IMR-90 (cell line): ENCODE results near the gene GNE. TPM values are rescaled to one million over a fixed set of nuclear protein-coding genes. Genes with fewer than 3 reads are reported as not detected.

Experiments used
- ATAC-seq: fragments of 200-7000 bp; cut with Tn5 transposase; 2 replicates; pipeline ENCODE4 v1.9.1; 2020; ENCODE audit warnings: low read depth, mild to moderate bottlenecking, moderate library complexity
- BruUV-seq: library from RNA; stranded (reverse); fragments of 400-500 nt; replicated peaks from 2 replicates; lab custom pipeline; 2021; lab: Mats Ljungman, UMichigan
- CTCF ChIA-PET: fragments of 300-600 bp; formaldehyde crosslinking; extraction: SDS; loops from one replicate; lab custom pipeline; 2021; ENCODE audit warnings: antibody characterized with exemption; lab: Yijun Ruan, JAX
- POLR2A ChIA-PET: fragments of 300-600 bp; sonication (Branson Sonifier 250); formaldehyde crosslinking; loops from one replicate; lab custom pipeline; 2022; ENCODE audit warnings: antibody characterized with exemption; ENCODE audit not compliant: unreplicated experiment; lab: Charles Lee
- DNase-seq: peaks from one replicate; pipeline ENCODE4 v3.0.0; 2013
- H2AFZ ChIP-seq: replicated peaks from 2 replicates; pipeline ENCODE3; 2013; ENCODE audit warnings: low read length, mild to moderate bottlenecking; ENCODE audit not compliant: poor library complexity
- H2AK5ac ChIP-seq: 2 replicates; pipeline ENCODE4 v1.6.1; 2013; ENCODE audit warnings: low read depth, low read length, inconsistent platforms
- H2AK9ac ChIP-seq: replicated peaks from 2 replicates; pipeline ENCODE3; 2013; ENCODE audit warnings: mild to moderate bottlenecking, low read depth, low read length, moderate library complexity; ENCODE audit not compliant: poor library complexity
- H2BK120ac ChIP-seq: 2 replicates; pipeline ENCODE4 v1.6.1; 2013; ENCODE audit warnings: low read depth, low read length, inconsistent platforms
- H2BK15ac ChIP-seq: 3 replicates; pipeline ENCODE4 v1.6.1; 2013; ENCODE audit warnings: low read depth, low read length, inconsistent platforms
- H2BK20ac ChIP-seq: 2 replicates; pipeline ENCODE4 v1.6.1; 2013; ENCODE audit warnings: low read depth, mild to moderate bottlenecking, inconsistent platforms, low read length, moderate library complexity
- H2BK5ac ChIP-seq: 2 replicates; pipeline ENCODE4 v1.6.1; 2013; ENCODE audit warnings: mild to moderate bottlenecking, low read depth, low read length, inconsistent platforms; ENCODE audit not compliant: poor library complexity, severe bottlenecking
- H3K14ac ChIP-seq: replicated peaks from 2 replicates; pipeline ENCODE4 v1.6.1; 2013; ENCODE audit warnings: low read depth, low read length, inconsistent platforms
- H3K18ac ChIP-seq: 2 replicates; pipeline ENCODE4 v1.6.1; 2013; ENCODE audit warnings: low read depth, low read length, control low read depth
- H3K23ac ChIP-seq: 2 replicates; pipeline ENCODE4 v1.6.1; 2013; ENCODE audit warnings: low read depth, low read length, inconsistent platforms
- H3K27ac ChIP-seq: 2 replicates; pipeline ENCODE4 v1.5.1; 2013; ENCODE audit warnings: mild to moderate bottlenecking, control low read depth, low read length; ENCODE audit not compliant: insufficient read depth
- H3K27me3 ChIP-seq: 2 replicates; pipeline ENCODE4 v1.6.1; 2013; ENCODE audit warnings: low read length; ENCODE audit not compliant: control insufficient read depth, insufficient read depth
- H3K36me3 ChIP-seq: 2 replicates; pipeline ENCODE4 v1.6.1; 2013; ENCODE audit warnings: low read length, mixed read lengths; ENCODE audit not compliant: control insufficient read depth, insufficient read depth
- H3K4ac ChIP-seq: 2 replicates; pipeline ENCODE4 v1.6.1; 2013; ENCODE audit warnings: low read depth, low read length, inconsistent platforms
- H3K4me1 ChIP-seq: 2 replicates; pipeline ENCODE4 v1.6.1; 2013; ENCODE audit warnings: low read length, mixed read lengths; ENCODE audit not compliant: control insufficient read depth, insufficient read depth
- H3K4me2 ChIP-seq: 2 replicates; pipeline ENCODE4 v1.6.1; 2013; ENCODE audit warnings: low read depth, mild to moderate bottlenecking, control low read depth, low read length, moderate library complexity
- H3K4me3 ChIP-seq: 2 replicates; pipeline ENCODE4 v1.5.1; 2013; ENCODE audit warnings: low read depth, mild to moderate bottlenecking, control low read depth, low read length, moderate library complexity; ENCODE audit not compliant: insufficient read depth
- H3K56ac ChIP-seq: 2 replicates; pipeline ENCODE4 v1.6.1; 2013; ENCODE audit warnings: low read length, inconsistent platforms; ENCODE audit not compliant: insufficient read depth; ENCODE audit errors: extremely low read depth
- H3K79me1 ChIP-seq, 2 experiments: 2 replicates each; pipeline ENCODE4 v1.6.1; 2013; ENCODE audit warnings: low read length in 2 of 2, inconsistent platforms in 1 of 2, low read depth in 1 of 2
- H3K9ac ChIP-seq: 2 replicates; pipeline ENCODE4 v1.6.1; 2013; ENCODE audit warnings: low read depth, low read length, control low read depth
- H3K9me1 ChIP-seq: 2 replicates; pipeline ENCODE4 v1.6.1; 2013; ENCODE audit warnings: low read length, inconsistent platforms; ENCODE audit not compliant: insufficient read depth
- H3K9me3 ChIP-seq: 2 replicates; pipeline ENCODE4 v1.6.1; 2013; ENCODE audit warnings: low read length; ENCODE audit not compliant: control insufficient read depth, insufficient read depth
- H4K20me1 ChIP-seq: 2 replicates; pipeline ENCODE4 v1.6.1; 2013; ENCODE audit warnings: low read length, inconsistent platforms; ENCODE audit not compliant: insufficient read depth
- H4K5ac ChIP-seq: 2 replicates; pipeline ENCODE4 v1.6.1; 2013; ENCODE audit warnings: mild to moderate bottlenecking, low read depth, low read length, control low read depth
- H4K8ac ChIP-seq, 2 experiments: 2 replicates each; pipeline ENCODE4 v1.6.1; 2013; ENCODE audit warnings: low read depth in 2 of 2, low read length in 2 of 2, control low read depth in 1 of 2, inconsistent platforms in 1 of 2
- H4K91ac ChIP-seq: 2 replicates; pipeline ENCODE4 v1.6.1; 2013; ENCODE audit warnings: low read depth, low read length, inconsistent platforms; ENCODE audit not compliant: insufficient read depth
- MAFK ChIP-seq: IDR thresholded peaks from 2 replicates; pipeline ENCODE4 v1.6.1; 2012; ENCODE audit warnings: low read depth, low read length, improper control_type of control experiment
- MAZ ChIP-seq: IDR thresholded peaks from 2 replicates; pipeline ENCODE4 v1.6.1; 2012; ENCODE audit warnings: low read depth, mild to moderate bottlenecking, low read length, improper control_type of control experiment, moderate library complexity, borderline replicate concordance
- MXI1 ChIP-seq: IDR thresholded peaks from 2 replicates; pipeline ENCODE4 v1.6.1; 2012; ENCODE audit warnings: low read depth, mild to moderate bottlenecking, low read length, moderate library complexity, borderline replicate concordance
- NFE2L2 ChIP-seq: fragments of 150-350 bp; IDR thresholded peaks from 2 replicates; pipeline ENCODE4 v1.6.1; 2016; ENCODE audit warnings: low read depth, mild to moderate bottlenecking, low read length
- RCOR1 ChIP-seq: IDR thresholded peaks from 2 replicates; pipeline ENCODE4 v1.6.1; 2012; ENCODE audit warnings: mild to moderate bottlenecking, low read length, improper control_type of control experiment; ENCODE audit not compliant: insufficient replicate concordance
- RFX5 ChIP-seq: IDR thresholded peaks from 2 replicates; pipeline ENCODE4 v1.8.0; 2012; ENCODE audit warnings: low read depth, mild to moderate bottlenecking, low read length, moderate library complexity
- SMC3 ChIP-seq: fragments of 150-350 bp; IDR thresholded peaks from 2 replicates; pipeline ENCODE4 v1.6.1; 2016; ENCODE audit warnings: low read depth, mild to moderate bottlenecking, antibody characterized with exemption, low read length, moderate library complexity
- WGBS, 2 experiments: methylation state at CpG; one replicate each; pipeline versions ENCODE4 v1.1.5 to v1.1.7; 2013; ENCODE audit warnings: missing lambda C conversion rate in 2 of 2; ENCODE audit not compliant: insufficient read length in 1 of 2; ENCODE audit errors: extremely low coverage in 2 of 2; 5-methylcytosine and 5-hydroxymethylcytosine counted together
- dilution Hi-C: fragments of 300-500 bp; cut with HindIII; formaldehyde crosslinking; loops from one replicate; pipeline ENCODE4 v1.14.3; 2018; ENCODE audit warnings: low sequenced_read_pairs; ENCODE audit not compliant: unreplicated experiment
- in situ Hi-C: fragments of 300-500 bp; cut with MboI; formaldehyde crosslinking; loops from 3 replicates; pipeline ENCODE4 v1.14.3; 2019; ENCODE audit warnings: low sequenced_read_pairs, inconsistent platforms, mixed read lengths
- intact Hi-C: fragments of 100-400 bp; cut with micrococcal nuclease; formaldehyde crosslinking; loops from 2 replicates; pipeline ENCODE4 v1.10.0; 2022
- polyA plus RNA-seq, 3 experiments: library from polyadenylated mRNA; depleted of rRNA; stranded (reverse); fragments of >200 nt; gene quantifications; 2 replicates each; pipeline ENCODE4 v1.2.3, GENCODE V29; 2012; ENCODE audit warnings: low replicate concordance in 1 of 3
- total RNA-seq: library from RNA; depleted of rRNA; stranded (reverse); fragments of >200 nt; gene quantifications from 2 replicates; pipeline ENCODE4 v1.2.3, GENCODE V29; 2012

GNE gene
- total and polyA plus RNA-seq, 2 of the 4 experiments (the other 2 are of a cell fraction) = 11.7 to 34.1 TPM

DNA sequence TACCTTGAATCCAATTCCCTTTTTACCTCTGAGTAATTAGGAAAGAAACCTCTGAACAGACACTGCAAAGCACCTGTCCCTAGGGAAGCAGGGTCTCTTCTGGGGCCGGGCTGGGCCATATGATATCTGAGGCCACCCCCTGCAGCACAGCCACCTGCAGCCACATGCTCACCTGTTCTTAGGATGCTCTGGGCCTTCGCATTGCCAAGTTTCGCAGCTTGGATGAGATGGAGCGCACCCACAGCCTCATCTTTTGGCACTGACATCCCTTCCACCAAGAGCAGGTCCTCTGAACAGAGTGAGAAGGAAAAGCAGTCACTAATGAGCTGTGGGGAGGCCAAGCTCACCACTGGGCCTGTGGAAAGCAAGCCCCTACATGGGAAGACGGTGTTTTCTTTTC lies 40.2 kb downstream of the GNE start:
- dilution Hi-C loops = no loop called here

More for the DNA sequence above, 40.2 kb downstream of the GNE start:
- POLR2A ChIA-PET = interaction anchor here (0.6 kb wide), 1 partner anchor 16 kb away, joined by 5 read pairs; no protein-coding TSS in a partner anchor
- Histone ChIP-seq H3K18ac (no peak overlapping the region), H3K9me3 (peaks cover 6% of the 10 kb centered on the region), H2BK5ac (no peak overlapping the region), H4K20me1 (peaks cover 18% of the 10 kb centered on the region; the same call in 1 of the 2 replicates), H3K4me1 (peaks cover 3% of the 10 kb centered on the region), H4K8ac (no peak overlapping the region), H3K23ac (no peak overlapping the region), H4K91ac (no peak overlapping the region), H2BK15ac (no peak overlapping the region), H3K56ac (no peak overlapping the region), H3K79me1 (peaks cover 41 to 77% of the 10 kb centered on the region in 2 experiments), H3K27me3 (no peaks in the 10 kb centered on the region), H3K36me3 (peaks cover 54% of the 10 kb centered on the region), H2AK5ac (no peak overlapping the region), H2BK120ac (no peak overlapping the region), H2BK20ac (no peak overlapping the region), H3K4ac (no peak overlapping the region), H3K4me3 (no peak overlapping the region), H2AK9ac (no peak overlapping the region), H3K4me2 (no peak overlapping the region), H2AFZ (no peak overlapping the region), H4K5ac (no peak overlapping the region), H3K14ac (no peak overlapping the region), H3K27ac (no peak overlapping the region), H3K9ac (no peak overlapping the region), H3K9me1 (peaks cover 11% of the 10 kb centered on the region)
- DNase-seq (no peak), ATAC-seq (no peak)
- TF ChIP-seq SMC3 = no peak
- TF ChIP-seq RCOR1 = no peak
- no peak for TF ChIP-seq MAZ
- TF ChIP-seq MAFK = no peak
- no peak for TF ChIP-seq MXI1
- no peak for TF ChIP-seq RFX5
- no peak for TF ChIP-seq NFE2L2
- CTCF ChIA-PET = no interaction called here
- no TSS peak for BruUV-seq
- intact Hi-C loops = no loop called here
- in situ Hi-C loops = no loop called here
- WGBS, 2 experiments = 100% methylated on average over 1 of the region's 5 CpGs; no CpG with 5 or more reads in 1 of the 2 experiments
